Choroid plexus epithelial cell (primary cell): Measurements from ENCODE around the gene HSPA12B.

ENCODE experiments used
- DNase-seq: peaks from one replicate; pipeline ENCODE4 v3.0.0-alpha.2; 2010; ENCODE audit warnings: low read depth
- H3K4me3 ChIP-seq: 2 replicates; pipeline ENCODE4 v1.5.1; 2011; ENCODE audit warnings: low read depth, mild to moderate bottlenecking, control low read depth, low read length, moderate library complexity
- TF ChIP-seq, protein P1 (sequence below): conservative IDR thresholded peaks from 2 replicates; pipeline ENCODE4 v1.5.1; 2011; ENCODE audit warnings: low read depth, mild to moderate bottlenecking, control low read depth, inconsistent platforms, low read length, moderate library complexity

The HSPA12B gene

DNA sequence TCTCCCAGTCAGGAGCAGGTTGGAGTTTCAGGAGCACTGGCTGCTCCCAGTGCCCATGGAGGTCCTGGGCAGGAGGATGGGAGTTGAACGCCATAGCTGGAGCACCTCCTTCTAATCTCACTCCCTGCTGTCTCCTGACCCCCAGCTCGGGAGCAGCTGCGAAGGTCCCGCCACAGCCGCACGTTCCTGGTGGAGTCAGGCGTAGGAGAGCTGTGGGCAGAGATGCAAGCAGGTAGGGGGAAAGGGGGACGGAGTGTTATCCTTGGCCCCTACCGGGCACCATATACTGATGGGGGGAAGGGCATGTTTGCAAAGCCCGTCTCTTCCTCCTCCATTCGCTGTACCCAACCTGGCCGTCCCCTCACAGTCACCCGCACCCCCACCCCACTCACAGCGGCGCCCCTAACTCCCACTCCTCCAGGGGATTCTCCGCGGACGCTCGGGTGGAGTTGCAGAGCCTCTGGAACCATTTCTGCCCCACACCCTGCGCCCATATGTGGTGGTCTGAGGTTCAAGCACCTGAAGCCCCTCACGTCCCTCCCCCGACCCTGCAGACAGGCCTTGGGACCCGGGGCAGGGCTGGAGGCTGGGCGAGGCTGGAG is 16.7 kb downstream of the HSPA12B start:
- no peak for DNase-seq
- H3K4me3 ChIP-seq, result no peak overlapping the region
- TF ChIP-seq, protein P1, sequence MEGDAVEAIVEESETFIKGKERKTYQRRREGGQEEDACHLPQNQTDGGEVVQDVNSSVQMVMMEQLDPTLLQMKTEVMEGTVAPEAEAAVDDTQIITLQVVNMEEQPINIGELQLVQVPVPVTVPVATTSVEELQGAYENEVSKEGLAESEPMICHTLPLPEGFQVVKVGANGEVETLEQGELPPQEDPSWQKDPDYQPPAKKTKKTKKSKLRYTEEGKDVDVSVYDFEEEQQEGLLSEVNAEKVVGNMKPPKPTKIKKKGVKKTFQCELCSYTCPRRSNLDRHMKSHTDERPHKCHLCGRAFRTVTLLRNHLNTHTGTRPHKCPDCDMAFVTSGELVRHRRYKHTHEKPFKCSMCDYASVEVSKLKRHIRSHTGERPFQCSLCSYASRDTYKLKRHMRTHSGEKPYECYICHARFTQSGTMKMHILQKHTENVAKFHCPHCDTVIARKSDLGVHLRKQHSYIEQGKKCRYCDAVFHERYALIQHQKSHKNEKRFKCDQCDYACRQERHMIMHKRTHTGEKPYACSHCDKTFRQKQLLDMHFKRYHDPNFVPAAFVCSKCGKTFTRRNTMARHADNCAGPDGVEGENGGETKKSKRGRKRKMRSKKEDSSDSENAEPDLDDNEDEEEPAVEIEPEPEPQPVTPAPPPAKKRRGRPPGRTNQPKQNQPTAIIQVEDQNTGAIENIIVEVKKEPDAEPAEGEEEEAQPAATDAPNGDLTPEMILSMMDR, result no peak

DNA sequence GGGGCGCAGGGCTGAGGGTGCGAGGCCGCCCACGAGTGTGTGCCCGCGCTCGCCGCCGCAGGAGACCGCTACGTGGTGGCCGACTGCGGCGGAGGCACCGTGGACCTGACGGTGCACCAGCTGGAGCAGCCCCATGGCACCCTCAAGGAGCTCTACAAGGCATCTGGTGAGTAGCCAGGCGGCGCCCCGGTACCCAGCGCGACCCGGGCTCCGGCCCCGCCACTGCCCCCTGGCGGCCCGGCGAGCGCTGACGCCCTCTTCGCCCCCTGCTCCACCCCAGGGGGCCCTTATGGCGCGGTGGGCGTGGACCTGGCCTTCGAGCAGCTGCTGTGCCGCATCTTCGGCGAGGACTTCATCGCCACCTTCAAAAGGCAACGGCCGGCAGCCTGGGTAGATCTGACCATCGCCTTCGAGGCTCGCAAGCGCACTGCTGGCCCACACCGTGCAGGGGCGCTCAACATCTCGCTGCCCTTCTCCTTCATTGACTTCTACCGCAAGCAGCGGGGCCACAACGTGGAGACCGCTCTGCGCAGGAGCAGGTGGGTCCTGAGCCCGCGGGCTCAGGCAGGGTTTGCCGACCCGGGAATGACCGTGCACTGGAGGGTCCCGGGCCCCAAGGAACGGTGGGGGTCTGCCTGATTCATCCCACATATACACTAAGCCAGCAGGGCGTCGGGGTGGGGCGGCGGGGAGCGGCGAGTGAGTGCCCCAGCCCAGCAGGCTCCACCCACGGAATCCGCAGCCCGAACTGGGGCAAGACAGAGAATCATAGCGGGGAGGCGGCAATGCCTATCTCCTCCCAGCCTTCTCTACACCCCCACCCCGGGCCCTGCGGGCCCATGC is 17.4 kb downstream of the HSPA12B start:
- H3K4me3 ChIP-seq, result no peak overlapping the region
- TF ChIP-seq, protein P1, result peak; percentile 34
- DNase-seq, result no peak

DNA sequence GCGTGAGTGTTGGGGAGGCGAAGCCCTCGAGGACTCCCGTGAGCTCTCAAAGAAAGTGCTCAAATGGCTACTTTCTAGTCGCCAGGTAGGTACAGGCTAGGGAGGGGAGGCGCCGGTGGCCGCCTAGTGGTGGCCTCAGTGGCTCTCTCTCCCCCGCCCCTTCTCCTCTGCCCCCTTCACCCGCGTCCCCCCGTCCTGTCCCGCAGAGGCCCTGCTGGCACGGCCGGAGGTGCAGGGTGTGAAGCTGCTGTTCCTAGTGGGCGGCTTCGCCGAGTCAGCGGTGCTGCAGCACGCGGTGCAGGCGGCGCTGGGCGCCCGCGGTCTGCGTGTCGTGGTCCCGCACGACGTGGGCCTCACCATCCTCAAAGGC is 18.8 kb downstream of the HSPA12B start:
- TF ChIP-seq, protein P1, result no peak
- no peak for DNase-seq
- no peak overlapping the region for H3K4me3 ChIP-seq

DNA sequence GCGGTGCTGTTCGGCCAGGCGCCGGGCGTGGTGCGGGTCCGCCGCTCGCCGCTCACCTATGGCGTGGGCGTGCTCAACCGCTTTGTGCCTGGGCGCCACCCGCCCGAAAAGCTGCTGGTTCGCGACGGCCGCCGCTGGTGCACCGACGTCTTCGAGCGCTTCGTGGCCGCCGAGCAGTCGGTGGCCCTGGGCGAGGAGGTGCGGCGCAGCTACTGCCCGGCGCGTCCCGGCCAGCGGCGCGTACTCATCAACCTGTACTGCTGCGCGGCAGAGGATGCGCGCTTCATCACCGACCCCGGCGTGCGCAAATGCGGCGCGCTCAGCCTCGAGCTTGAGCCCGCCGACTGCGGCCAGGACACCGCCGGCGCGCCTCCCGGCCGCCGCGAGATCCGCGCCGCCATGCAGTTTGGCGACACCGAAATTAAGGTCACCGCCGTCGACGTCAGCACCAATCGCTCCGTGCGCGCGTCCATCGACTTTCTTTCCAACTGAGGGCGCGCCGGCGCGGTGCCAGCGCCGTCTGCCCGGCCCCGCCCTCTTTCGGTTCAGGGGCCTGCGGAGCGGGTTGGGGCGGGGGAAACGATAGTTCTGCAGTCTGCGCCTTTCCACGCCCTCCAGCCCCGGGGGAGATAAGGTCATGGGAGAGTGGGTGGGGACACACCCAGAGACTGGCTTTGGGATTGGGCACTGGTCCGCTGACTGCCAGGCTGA is 19.3 kb downstream of the HSPA12B start:
- DNase-seq, result no peak
- TF ChIP-seq, protein P1, result no peak
- no peak overlapping the region for H3K4me3 ChIP-seq

DNA sequence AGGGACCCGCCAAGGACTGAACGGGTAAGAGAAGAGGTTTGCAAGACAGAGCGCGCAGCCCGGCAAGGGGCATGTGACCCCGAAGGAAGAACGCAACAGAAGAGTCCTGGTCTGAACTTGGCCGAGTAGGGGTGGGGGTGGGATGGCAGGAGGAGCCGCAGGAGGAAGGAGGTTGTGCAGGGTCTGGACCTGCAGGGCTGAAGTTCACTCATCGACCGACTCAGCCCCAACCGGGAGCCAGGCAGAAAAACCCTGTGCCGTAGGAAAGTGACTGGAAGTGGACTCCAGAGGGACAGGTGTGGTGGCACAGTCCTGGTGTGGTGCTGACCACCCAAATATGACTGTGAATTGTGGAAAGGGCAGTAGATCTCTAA is 19.9 kb downstream of the HSPA12B start:
- no peak overlapping the region for H3K4me3 ChIP-seq
- TF ChIP-seq, protein P1, result no peak
- no peak for DNase-seq

DNA sequence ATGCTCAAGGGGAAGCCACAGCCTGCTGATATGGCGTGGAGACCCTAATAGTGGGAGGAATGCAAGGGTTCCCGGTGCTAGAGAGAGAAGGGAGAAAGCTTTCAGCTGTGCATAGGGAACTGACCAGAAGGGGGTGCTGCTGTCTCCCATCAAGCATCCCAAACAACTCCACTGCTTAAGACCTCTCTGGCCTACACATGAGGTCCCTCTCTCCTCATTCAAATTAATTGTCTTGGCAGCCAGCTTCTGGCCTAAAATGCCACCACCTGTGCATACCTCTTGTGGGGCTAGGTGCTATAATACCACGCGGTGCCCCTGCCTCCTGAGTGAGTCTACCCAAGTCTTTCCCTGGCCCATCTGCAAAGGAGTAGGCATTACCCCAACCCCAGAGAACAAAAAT is 20.6 kb downstream of the HSPA12B start:
- TF ChIP-seq, protein P1, result peak; percentile 91
- peak; percentile 87 for DNase-seq
- H3K4me3 ChIP-seq, result no peak overlapping the region
